Stimulated activated CD4-positive, alpha-beta T cell treated with anti-CD3 and anti-CD28 coated beads, Interleukin-12 subunit alpha, Interleukin-12 subunit beta, amount 100 ng/mL, for 4 hours (primary cell): ENCODE results near the gene ASB9.
"Not testable (repeated sequence)": the region's sequence is repeated elsewhere in the genome, so short reads cannot be mapped to it uniquely, and the experiment has no call there.

Experiments
- DNase-seq: peaks from one replicate; pipeline ENCODE4 v3.0.0-alpha.2; 2020

Gene ASB9

GRCh38 chrX:15269618-15270521 is at the start of gene ASB9:
Gene ASB9 (minus strand): TSS chrX:15270083. CDS start chrX:15269874, 209 bp downstream.
- no peak for DNase-seq

- no peak for DNase-seq
These were observed 49.2 kb upstream of the ASB9 start for GRCh38 chrX:15319075-15319474.

GRCh38 chrX:15315509-15315908 is 45.6 kb upstream of the ASB9 start, which contains the start of gene ASB11:
Gene ASB11 (minus strand): TSS chrX:15315640. CDS start chrX:15315605, 35 bp downstream.
- DNase-seq: no peak

- no peak for DNase-seq
These were observed 44.6 kb upstream of the ASB9 start for GRCh38 chrX:15314472-15314871.

- no peak for DNase-seq
These were observed 41.2 kb upstream of the ASB9 start for GRCh38 chrX:15311119-15311518.

- DNase-seq: no peak
These were observed 40.2 kb upstream of the ASB9 start for GRCh38 chrX:15310117-15310516.

GRCh38 chrX:15305899-15306298 is 36.0 kb upstream of the ASB9 start:
- DNase-seq: not testable (repeated sequence)

GRCh38 chrX:15301924-15302323 is 32.0 kb upstream of the ASB9 start:
- no peak for DNase-seq

- DNase-seq: no peak
These were observed 30.3 kb upstream of the ASB9 start for GRCh38 chrX:15299941-15300851.

- no peak for DNase-seq
These were observed 28.9 kb upstream of the ASB9 start for GRCh38 chrX:15298780-15299179.

- no peak for DNase-seq
These were observed 28.3 kb upstream of the ASB9 start for GRCh38 chrX:15298201-15298600.

- no peak for DNase-seq
These were observed 23.6 kb upstream of the ASB9 start for GRCh38 chrX:15293451-15293850.

- no peak for DNase-seq
These were observed 23.0 kb upstream of the ASB9 start for GRCh38 chrX:15292861-15293260.

- DNase-seq: no peak
These were observed 7.7 kb upstream of the ASB9 start for GRCh38 chrX:15277604-15278003.

- DNase-seq: no peak
These were observed 5.1 kb upstream of the ASB9 start for GRCh38 chrX:15274946-15275345.

GRCh38 chrX:15273275-15273674 is 3.4 kb upstream of the ASB9 start:
- not testable (repeated sequence) for DNase-seq

GRCh38 chrX:15271757-15272156 is 1.9 kb upstream of the ASB9 start:
- DNase-seq: no peak

GRCh38 chrX:15269120-15269519 is 763 bp downstream of the ASB9 start:
- no peak for DNase-seq

GRCh38 chrX:15254852-15255251 is 15.0 kb downstream of the ASB9 start:
- DNase-seq: no peak

GRCh38 chrX:15245896-15246295 is 24.0 kb downstream of the ASB9 start:
- no peak for DNase-seq

- DNase-seq: no peak
These were observed 25.5 kb downstream of the ASB9 start for GRCh38 chrX:15244421-15244820.

- peak; percentile 15 for DNase-seq
These were observed 26.9 kb downstream of the ASB9 start for GRCh38 chrX:15242899-15243555.

GRCh38 chrX:15241301-15241700 is 28.6 kb downstream of the ASB9 start:
- no peak for DNase-seq
